ENCODE data around the gene FAM227B.
A peak's percentile ranks its signal among the peaks of the same experiment; 100 is the strongest.
"Not testable (repeated sequence)": the region's sequence is repeated elsewhere in the genome, so short reads cannot be mapped to it uniquely, and the experiment has no call there.

The FAM227B gene

DNA sequence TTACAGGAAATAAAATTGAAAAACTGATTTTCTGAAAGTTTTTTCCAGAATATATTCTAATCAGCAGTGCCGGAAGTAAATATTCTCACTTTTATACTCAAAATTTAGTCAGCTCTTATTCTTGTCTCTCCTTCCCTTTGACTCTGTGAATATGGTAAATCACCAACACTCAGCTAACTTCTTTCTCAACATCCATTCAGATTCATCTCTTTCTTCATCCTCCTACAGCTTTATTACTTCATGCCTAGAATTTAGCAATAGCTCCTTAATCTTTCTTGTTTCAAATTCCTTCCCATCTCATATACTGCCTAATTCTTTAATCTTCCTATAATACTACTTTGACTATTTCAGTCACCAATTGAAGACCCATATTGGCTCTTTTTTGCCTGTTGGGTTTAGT is 129.7 kb downstream of the FAM227B start:
- DNase-seq = no peak

DNA sequence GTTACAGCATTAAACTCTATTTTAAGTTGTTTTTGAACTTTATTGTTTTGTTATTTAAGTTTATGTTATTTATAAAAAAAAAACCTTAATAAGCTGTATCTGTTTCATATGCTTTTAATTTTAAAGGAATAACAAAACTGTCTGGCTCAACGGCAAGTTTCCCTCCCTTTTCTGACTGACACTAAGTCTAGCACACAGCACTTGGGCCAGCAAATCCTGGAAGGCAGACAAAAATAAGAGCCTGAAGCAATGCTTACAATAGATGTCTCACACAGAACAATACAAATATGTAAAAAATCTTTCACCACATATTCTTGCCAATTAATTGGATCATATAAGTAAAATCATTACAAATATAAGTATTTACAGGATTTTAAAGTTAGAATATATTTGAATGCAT is 135.2 kb downstream of the FAM227B start:
- DNase-seq = not testable (repeated sequence)

DNA sequence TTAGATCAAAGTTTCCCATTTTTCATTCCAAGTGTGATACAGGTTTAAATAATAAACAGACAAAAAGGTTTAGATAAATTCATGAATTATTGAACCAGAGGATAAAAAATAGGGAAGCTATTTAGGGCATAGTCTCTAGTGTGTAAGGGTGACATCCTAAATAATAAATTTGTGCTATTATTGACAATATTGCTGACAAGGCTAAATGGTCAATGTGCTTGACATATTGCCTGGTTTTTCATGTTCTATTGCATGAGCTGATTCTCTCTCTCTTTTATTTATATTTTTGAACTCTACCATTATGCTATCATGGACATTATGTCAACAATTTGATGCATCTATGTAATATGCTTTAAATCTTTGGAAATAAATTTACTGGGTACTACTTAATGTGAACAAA is 141.6 kb downstream of the FAM227B start:
- not testable (repeated sequence) for DNase-seq

DNA sequence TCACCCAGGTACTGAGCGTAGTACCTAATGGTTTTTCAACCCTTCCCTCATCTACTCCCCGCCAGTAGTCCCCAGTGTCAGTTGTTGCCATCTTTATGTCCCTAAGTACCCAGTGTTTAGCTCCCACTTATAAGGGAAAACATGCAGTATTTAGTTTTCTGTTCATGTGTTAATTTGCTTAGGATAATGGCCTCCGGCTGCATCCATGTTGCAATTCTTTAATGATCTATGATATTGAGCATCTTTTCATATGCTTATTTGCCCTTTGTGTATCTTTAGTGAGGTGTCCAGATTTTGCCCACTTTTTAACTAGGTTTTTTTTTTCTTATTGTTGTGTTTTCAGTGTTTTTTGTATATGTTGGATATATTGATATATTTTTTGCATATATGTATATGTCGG is 142.6 kb downstream of the FAM227B start:
- DNase-seq = not testable (repeated sequence)

DNA sequence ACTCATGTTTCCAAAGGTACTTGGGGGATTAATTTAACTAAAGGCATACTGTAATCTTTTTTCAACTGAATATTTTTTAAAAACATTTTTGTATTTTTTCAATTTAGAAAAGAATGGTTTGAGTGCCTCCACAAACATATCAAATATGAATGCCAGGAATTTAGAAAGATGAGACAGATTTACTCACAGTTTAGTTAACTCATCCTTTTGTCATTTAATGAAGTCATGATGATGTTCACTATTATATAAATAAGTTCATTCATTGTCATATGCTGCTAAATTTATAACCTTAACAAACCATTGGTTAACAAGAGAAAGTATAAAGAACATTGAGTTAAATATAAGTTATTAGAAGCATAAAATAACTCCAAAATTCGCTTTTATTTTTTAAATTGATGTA is 147.6 kb downstream of the FAM227B start:
- DNase-seq = no peak

DNA sequence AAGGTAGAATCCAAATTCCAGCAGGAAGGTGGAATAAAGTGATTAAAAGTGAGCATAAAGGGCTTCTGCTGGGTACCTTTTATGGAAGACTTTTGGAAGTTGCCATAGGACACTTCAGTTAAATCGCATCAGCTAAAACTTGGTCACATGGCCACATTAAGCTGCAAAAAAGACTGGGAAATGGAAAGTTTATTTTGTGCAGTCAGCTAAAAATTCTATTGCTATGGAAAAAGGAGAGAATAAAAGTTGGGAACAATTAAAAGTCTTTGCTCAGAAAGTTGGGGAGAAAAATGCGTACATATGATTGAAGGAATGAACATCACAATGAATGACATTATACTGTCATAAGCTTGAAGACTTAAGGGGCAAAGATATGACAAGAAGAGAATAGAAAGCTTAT is 148.3 kb downstream of the FAM227B start:
- no peak for DNase-seq

DNA sequence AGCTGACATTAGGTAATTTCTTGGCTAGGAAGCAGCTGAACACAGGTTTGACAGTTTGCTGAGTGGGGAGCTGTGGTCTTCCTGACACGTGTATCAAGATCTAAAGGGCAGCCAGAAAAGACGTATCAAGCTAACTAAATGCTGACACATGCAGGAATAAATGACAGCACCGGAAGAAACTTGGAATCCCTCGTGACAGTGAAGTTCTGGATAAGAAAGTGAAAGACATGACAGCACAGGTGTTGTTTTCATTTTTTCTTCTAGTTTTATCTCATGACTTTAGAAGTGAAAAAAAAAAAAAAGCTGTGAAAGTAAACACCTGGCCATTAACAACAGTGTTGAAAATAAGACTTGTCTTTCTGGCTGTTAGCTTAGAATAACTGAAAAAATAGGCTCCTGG is 148.9 kb downstream of the FAM227B start:
- no peak for DNase-seq

DNA sequence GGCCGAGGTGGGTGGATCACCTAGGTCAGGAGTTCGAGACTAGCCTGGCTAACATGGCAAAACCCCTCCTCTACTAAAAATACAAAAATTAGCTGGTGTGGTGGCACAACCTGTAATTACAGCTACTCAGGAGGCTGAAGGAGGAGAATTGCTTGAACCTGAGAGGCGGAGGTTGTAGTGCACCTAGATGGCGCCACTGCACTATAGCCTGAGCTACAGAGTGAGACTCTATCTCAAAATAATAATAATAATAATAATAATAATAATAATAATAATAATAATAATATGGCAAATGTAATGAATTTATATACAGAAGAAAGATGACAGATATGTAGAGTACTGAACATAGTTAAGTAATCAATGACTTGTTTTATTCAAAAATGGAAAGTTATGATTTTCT is 149.4 kb downstream of the FAM227B start:
- DNase-seq = peak; percentile 61

DNA sequence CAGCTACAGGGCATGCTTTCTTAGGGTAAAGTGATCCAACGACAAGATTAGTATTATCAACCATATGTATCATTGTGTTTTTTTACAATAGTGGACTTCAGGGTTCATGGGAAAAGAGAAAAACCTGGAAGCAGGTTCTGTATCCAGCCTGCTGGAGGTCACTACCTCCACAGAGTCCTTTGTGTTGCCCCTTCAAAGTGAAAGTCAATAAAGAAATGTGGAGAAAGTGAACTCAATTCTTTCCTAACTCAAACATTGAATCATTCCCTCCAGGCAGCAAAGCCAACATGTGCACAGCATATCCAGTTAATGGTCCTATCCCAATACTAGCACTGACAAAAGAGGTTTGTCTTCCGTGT is 152.2 kb downstream of the FAM227B start:
- no peak for DNase-seq

DNA sequence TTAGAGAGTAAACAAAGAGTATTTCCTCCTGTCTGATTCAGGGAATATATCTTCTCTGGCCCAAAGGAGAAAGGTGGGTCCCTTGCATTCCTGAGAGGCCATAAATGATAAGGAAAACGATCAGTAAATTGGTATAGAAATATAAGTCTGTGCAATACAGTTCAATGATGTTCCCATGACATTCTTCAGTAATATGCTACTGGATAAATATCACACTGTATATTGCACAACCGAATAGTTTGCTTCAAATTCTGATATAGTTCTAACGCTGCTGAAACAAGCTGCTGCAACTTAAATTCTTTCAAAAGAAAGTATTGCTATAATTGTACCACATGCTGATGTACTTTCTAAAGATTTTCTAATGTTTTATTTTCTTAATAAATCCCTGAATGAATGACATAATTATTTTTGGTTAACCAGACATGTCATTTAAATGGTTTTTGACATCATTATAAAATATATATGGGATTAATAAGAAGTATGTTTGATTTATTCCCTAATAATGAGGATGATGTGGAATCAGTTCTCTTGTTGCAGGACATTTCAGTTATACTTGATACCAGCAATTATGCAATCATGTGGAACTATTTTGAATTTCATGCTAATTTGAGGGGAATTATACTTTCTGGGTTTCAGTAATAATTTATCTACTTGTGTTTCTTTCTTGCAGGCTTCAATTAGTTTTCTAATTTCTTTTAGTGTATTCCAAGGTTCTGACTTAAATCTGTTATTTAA is 152.7 kb downstream of the FAM227B start:
- DNase-seq = no peak

DNA sequence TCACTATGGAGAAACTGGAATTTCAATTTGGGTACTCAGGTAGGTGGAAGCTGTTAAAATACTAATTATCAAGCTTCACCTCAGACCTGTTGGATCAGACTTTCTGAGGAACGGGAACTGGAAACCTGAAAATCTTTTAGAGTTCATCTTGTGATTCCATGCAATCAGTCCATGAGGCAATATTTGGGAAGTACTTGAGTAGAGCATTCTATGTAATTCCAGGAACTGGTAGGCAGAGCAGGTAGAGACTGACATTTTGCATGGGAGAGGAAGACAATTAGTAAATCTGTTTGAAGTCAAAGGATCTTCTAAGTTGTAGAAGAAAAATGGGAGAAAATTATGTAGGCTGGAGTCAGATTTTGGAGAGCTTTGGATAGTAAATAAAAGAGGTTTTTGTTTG is 154.5 kb downstream of the FAM227B start:
- no peak for DNase-seq

DNA sequence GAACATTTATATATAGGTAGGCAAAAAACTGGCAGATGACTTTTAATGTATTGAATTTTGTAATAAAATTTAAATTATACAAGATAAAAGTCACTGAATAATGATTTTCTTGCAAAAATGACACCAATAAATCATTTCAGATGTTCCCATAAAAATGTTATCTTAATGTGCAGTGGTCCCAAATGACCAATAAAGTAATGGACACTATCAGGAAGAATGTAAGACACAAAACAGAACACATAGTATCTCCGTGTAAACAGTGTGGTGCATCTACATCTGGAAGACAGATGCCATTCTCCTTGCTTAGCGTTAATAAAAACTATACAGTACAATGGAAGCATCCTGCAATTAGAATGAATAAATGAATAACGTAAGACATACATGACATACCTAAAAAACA is 156.1 kb downstream of the FAM227B start:
- DNase-seq = no peak

DNA sequence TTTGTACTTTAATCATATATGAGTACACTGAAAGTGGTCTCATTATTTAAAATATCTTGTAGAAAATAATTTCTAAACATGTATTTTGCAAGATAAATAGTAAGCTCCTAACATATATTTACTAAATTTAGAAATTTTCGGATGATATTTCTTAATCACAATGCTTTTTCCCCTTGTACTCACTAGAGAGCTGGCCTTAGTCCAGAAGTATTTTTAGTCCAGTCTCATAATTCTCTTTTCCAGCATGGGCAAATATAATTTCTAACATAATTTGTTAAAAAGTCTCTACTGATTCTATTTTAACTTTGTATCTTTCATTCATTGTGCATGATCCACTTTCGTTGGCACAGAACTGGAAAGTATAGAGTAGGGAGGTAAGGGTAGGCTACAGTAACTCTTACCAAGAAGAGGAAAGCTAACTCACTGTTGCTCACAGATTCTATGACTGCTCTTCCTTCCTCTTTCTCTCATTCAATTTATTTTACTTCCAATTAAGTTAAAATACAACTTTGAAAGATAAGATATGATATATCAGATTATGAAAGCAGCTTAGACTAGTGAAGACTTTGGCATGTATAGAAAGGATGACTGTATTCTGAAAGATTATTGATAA is 158.3 kb downstream of the FAM227B start:
- DNase-seq = no peak

DNA sequence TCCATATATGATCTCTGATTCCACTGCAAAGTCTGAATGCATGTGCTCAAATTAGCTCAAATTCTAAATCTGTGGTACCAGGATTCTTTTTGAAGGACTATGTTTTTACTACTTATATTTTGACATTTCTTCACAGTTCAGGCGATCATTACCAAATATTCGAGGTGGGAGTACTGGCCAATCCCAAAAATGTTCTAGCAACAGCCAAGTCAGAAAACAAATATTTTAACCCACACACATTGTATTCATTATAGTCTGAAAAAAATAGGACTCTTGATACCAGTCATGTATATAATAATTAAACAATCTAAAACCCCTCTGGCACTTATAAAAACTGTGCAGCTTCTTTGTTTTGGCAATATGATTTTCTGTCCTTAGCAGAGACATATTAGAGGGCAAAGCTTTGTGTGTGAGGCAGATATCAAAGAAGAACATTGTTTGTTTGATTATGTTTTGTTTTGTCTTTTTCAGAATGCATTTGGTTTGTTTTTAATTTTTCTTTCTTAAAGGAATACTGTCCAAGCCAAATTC is 160.1 kb downstream of the FAM227B start:
- DNase-seq = no peak

DNA sequence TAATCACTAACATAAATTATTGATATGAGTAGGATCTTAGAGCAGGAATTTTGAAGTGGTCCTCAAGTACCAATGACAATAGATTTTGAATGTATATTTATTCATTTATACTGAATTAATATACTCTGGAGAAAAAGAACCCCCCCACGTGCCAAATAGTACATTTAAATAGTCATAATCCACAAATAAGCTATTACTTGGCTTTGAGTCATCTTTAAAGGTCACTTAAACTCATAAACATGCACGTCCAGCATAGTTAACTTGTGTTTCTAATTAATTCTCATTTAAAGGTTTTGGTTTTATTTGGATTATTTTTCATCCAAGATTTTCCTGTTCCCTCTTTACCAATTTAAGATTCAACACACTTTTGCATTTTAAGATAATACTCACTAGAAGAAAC is 162.5 kb downstream of the FAM227B start:
- DNase-seq = no peak

DNA sequence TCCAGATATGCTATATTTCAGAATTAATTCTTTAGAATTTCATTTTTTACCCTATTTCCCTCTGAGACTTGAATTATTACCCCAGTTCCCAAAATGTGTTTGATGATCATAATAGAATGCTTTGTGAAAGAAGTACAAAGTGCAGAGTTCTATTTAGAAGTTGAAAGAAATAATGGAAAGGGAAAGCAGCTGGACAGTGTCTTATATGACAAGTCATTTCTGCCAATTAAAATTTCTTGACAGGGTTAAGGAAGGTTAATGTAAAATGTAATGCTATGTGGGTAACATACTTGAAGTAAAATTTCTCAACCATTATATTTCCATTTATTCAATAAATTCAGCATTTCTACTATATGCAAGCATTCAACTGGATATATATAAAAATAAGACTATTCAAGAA is 164.5 kb downstream of the FAM227B start:
- no peak for DNase-seq

DNA sequence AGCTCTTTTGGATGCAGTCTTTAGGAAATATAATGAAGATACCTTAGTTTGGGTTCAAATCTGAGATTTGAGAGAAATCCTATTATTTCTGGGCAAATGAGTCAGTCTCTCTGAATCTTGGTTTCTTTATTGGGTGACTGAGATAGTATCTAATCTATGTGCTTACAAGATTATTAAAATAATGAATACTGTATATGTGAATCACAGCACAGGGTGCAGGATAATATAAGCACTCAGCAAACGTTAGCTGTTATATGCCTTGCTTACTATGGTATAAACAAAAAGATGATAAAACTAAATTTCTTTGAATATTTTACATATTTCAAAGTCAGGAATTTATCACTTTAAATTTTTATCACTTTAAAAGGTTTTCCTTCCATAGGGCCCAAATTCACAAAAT is 168.0 kb downstream of the FAM227B start:
- no peak for DNase-seq

DNA sequence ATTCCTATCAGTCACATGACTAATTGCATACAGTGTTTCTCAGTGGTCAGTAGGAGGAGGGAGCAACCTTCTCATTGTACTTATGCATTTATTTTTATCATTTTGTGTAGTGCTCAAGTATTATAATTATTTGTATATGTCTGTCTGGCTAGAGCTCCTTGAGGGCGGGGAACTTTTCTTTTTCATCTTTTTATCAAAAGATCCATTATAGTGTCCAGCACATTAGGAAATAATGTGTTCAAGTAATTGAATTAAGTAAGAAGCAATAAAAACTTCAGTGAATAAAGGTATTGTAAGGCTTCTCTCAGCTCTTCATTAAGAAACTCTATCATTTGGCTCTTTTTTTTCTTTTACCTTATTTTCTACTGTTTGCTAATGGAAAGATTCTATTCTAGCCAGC is 178.8 kb downstream of the FAM227B start:
- DNase-seq = no peak

DNA sequence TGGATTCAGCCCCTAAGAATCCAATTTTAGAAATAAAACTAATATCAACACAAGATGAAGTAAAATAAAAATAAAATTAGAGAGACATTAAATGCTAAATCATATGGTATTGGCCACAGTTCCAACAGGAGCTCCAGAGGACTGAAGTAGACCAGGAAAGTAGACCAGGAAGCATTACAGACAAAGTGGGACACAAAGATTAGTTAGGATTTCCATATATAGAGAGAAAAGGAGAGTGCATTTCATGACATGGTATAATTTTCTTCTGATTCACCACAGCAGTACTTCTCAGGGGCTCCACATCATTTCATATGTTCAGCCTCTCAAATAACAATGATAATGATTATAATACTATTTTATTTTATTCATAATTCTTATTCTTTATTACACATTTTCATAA is 179.3 kb downstream of the FAM227B start:
- no peak for DNase-seq

DNA sequence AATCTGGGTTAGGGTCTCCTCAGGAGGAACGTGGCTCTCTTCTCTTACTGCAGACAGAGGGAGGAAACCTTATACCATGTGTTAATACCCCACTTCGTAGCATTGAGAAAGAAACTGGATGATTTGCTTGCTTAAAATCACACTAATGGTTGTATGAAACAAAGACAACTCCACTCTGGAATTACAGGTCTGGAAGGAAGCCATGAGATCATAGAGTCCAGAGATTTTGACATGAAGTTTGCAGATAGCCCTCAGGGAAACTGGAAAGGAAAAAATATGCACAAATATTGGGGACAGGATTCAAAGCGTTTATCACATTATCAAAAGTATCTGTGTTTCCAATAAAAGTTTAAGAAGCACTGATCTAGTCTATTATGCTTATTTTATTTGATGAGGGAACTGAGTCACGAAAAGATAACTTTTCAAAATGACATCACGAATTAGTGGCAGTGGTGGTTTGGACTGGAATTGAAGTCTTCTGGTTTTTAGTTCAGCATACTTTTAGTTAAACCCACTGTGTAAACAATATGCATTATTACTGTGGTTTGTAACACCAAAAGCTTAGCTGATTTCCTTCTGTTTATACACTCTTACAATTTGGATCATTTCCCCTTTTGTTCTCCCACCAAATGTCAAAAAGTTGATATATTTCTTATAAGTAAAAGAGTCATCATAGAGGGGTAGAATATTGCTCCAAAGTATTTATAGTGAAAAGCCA is 180.8 kb downstream of the FAM227B start:
- DNase-seq = no peak

DNA sequence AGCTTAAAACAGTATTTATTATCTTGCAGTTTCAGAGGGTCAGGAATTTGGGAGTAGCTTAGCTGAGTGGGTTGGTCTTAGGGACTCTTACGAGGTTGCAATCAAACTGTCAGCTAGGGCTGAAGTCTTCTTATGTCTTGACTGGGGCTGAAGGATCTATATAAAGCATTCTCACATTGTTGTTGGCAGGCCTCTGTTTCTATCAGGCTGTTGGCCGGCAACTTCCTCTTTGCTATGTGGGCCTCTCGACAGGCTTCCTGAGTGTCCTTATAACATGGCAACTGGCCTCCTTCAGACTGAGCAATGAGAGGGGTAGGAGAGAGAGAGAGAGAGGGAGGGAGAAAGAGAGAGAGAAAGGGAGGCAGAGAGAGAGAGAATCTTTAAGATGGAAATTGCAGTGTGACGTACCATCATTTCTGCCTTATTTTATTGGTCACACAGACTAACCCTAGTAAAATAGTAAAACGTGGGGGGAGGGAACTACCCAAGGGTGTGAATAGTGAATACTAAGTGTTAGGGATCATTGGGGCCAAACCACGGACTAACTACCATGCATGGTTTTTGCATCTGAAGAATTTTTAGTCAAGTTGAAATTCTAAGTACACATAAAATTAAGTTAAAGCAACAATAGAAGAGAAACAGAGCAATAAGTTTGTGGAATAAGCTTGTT is 181.5 kb downstream of the FAM227B start:
- DNase-seq = no peak

DNA sequence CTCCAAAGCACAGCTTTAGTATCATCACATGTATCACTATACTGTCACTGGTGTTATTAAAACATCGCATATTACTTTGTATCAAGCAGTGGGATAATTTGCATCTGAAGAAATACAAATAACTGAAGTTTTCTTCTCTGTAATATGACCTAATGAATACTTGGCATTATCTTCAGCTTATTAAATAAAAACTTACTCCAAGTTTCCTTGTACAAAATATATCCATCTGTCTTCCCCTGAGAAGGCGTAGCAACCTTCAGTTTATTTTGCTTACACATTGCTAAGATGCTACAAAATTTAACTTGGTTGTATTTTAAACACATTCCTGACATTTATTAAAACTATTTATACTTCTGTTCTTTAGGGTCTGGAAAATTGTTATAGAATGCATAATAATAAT is 183.9 kb downstream of the FAM227B start:
- no peak for DNase-seq

DNA sequence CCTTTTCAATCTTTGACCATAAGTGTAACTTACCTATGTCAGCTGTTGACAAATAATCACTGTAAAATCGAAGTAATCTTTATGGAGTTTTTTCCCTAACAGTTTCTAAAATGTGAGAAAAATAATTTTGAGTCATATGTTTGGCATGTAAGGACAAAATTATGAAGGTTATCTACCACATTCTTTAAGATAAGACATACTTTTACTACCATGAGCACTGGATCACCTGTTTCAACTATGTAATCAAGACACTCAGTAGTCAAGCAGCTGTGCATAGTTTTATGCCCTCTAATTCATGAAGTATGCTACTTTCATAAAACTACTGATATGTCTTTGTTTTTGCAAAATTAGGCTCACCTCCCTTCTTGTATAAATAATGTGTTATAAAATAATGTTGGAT is 185.4 kb downstream of the FAM227B start:
- DNase-seq = no peak

DNA sequence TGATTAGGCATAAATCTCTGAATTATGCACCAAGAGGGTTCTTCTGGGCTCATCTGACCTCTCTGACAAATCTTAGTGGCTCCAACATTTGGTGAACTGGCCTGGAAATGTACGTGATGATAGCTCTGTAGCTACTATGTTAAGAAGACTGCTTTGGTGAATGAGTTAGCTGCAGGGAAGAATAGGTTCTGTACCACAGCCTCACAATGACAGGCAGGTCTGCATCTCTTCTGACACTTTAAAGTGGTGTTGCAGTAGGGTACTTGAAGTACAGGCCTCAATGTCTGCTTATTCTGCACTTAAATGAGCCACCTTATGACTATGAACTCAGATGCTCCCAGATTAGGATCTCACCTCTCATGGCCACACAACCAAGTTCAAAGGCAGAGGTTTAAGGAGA is 190.6 kb downstream of the FAM227B start:
- no peak for DNase-seq

Data from activated CD8-positive, alpha-beta memory T cell treated with anti-CD3 and anti-CD28 coated beads, Interleukin-2, amount 50 U/mL, for 48 hours (primary cell).